Measurements from ENCODE around the gene ADCY1. TPM values are rescaled to one million over a fixed set of nuclear protein-coding genes. Genes with fewer than 3 reads are reported as not detected.

The ADCY1 gene
- total and polyA plus RNA-seq, 2 donors (not counting 1 experiment from before 2014, with no cell fraction given) = 0.23 to 2.5 TPM

- Histone ChIP-seq H3K9me3 (ENCODE audit: control insufficient read depth, insufficient read depth, low read depth, low read length) (no peaks in the 10 kb centered on the region), H3K36me3 (ENCODE audit: control insufficient read depth, insufficient read depth, low read length) (no peaks in the 10 kb centered on the region), H3K9ac (ENCODE audit: insufficient read depth, low read length) (no peak overlapping the region), H3K4me2 (ENCODE audit: extremely low read depth, insufficient read depth, low read length) (no peak overlapping the region), H3K27ac (ENCODE audit: insufficient read depth, low read length) (no peak overlapping the region), H3K79me2 (ENCODE audit: control insufficient read depth, insufficient read depth, low read length) (no peaks in the 10 kb centered on the region), H3K4me1 (ENCODE audit: control insufficient read depth, extremely low read depth, insufficient read depth, low read length) (no peaks in the 10 kb centered on the region), H3K27me3 (ENCODE audit: control insufficient read depth, insufficient read depth, low read length) (no peaks in the 10 kb centered on the region), H2AFZ (ENCODE audit: low read length) (no peak overlapping the region), H4K20me1 (ENCODE audit: control insufficient read depth, extremely low read depth, insufficient read depth, low read length) (no peaks in the 10 kb centered on the region), H3K4me3 (replicated peaks in 1 of 4; ENCODE audit: control extremely low read depth in 1 of 4, insufficient read depth in 1 of 4, low read depth in 3 of 4, low read length in 4 of 4) (no peak overlapping the region)
- DNase-seq (ENCODE audit: low read depth in 2 of 2) = no peak
- no peak for TF ChIP-seq EZH2 (IDR thresholded peaks at IDR 0.05; ENCODE audit: low read length, missing control alignments)
- TF ChIP-seq, protein P1, sequence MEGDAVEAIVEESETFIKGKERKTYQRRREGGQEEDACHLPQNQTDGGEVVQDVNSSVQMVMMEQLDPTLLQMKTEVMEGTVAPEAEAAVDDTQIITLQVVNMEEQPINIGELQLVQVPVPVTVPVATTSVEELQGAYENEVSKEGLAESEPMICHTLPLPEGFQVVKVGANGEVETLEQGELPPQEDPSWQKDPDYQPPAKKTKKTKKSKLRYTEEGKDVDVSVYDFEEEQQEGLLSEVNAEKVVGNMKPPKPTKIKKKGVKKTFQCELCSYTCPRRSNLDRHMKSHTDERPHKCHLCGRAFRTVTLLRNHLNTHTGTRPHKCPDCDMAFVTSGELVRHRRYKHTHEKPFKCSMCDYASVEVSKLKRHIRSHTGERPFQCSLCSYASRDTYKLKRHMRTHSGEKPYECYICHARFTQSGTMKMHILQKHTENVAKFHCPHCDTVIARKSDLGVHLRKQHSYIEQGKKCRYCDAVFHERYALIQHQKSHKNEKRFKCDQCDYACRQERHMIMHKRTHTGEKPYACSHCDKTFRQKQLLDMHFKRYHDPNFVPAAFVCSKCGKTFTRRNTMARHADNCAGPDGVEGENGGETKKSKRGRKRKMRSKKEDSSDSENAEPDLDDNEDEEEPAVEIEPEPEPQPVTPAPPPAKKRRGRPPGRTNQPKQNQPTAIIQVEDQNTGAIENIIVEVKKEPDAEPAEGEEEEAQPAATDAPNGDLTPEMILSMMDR (conservative IDR thresholded peaks at IDR 0.05 in 1 of 2, IDR thresholded peaks at IDR 0.05 in 1 of 2; ENCODE audit: low read depth in 1 of 2, low read length in 2 of 2) = no peak
These were observed 64.7 kb downstream of the ADCY1 start for GRCh38 chr7:45638916-45639315.

- Histone ChIP-seq H3K79me2 (ENCODE audit: control insufficient read depth, insufficient read depth, low read length) (no peaks in the 10 kb centered on the region), H3K4me1 (ENCODE audit: control insufficient read depth, extremely low read depth, insufficient read depth, low read length) (no peaks in the 10 kb centered on the region), H3K36me3 (ENCODE audit: control insufficient read depth, insufficient read depth, low read length) (no peaks in the 10 kb centered on the region), H3K27ac (ENCODE audit: insufficient read depth, low read length) (no peak overlapping the region), H3K9ac (ENCODE audit: insufficient read depth, low read length) (no peak overlapping the region), H3K4me3 (replicated peaks in 1 of 4; ENCODE audit: control extremely low read depth in 1 of 4, insufficient read depth in 1 of 4, low read depth in 3 of 4, low read length in 4 of 4) (no peak overlapping the region), H4K20me1 (ENCODE audit: control insufficient read depth, extremely low read depth, insufficient read depth, low read length) (no peaks in the 10 kb centered on the region), H3K27me3 (ENCODE audit: control insufficient read depth, insufficient read depth, low read length) (no peaks in the 10 kb centered on the region), H2AFZ (ENCODE audit: low read length) (no peak overlapping the region), H3K4me2 (ENCODE audit: extremely low read depth, insufficient read depth, low read length) (no peak overlapping the region), H3K9me3 (ENCODE audit: control insufficient read depth, insufficient read depth, low read depth, low read length) (no peaks in the 10 kb centered on the region)
- no peak for DNase-seq (ENCODE audit: low read depth in 2 of 2)
- TF ChIP-seq EZH2 (IDR thresholded peaks at IDR 0.05; ENCODE audit: low read length, missing control alignments) = no peak
- TF ChIP-seq, protein P1 (conservative IDR thresholded peaks at IDR 0.05 in 1 of 2, IDR thresholded peaks at IDR 0.05 in 1 of 2; ENCODE audit: low read depth in 1 of 2, low read length in 2 of 2) = no peak
These were observed 67.9 kb downstream of the ADCY1 start for GRCh38 chr7:45642044-45642443.

- H3K79me2 ChIP-seq (ENCODE audit: control insufficient read depth, insufficient read depth, low read length) = no peaks in the 10 kb centered on the region
- no peak overlapping the region for H2AFZ ChIP-seq (ENCODE audit: low read length)
- DNase-seq (ENCODE audit: low read depth in 2 of 2) = no peak
- H3K27me3 ChIP-seq (ENCODE audit: control insufficient read depth, insufficient read depth, low read length) = no peaks in the 10 kb centered on the region
- H4K20me1 ChIP-seq (ENCODE audit: control insufficient read depth, extremely low read depth, insufficient read depth, low read length) = no peaks in the 10 kb centered on the region
- H3K4me3 ChIP-seq (replicated peaks in 1 of 4; ENCODE audit: control extremely low read depth in 1 of 4, insufficient read depth in 1 of 4, low read depth in 3 of 4, low read length in 4 of 4) = no peak overlapping the region
- H3K36me3 ChIP-seq (ENCODE audit: control insufficient read depth, insufficient read depth, low read length) = no peaks in the 10 kb centered on the region
- no peaks in the 10 kb centered on the region for H3K9me3 ChIP-seq (ENCODE audit: control insufficient read depth, insufficient read depth, low read depth, low read length)
- TF ChIP-seq, protein P1 (conservative IDR thresholded peaks at IDR 0.05 in 1 of 2, IDR thresholded peaks at IDR 0.05 in 1 of 2; ENCODE audit: low read depth in 1 of 2, low read length in 2 of 2) = no peak
- no peak for TF ChIP-seq EZH2 (IDR thresholded peaks at IDR 0.05; ENCODE audit: low read length, missing control alignments)
- no peak overlapping the region for H3K4me2 ChIP-seq (ENCODE audit: extremely low read depth, insufficient read depth, low read length)
- no peak overlapping the region for H3K27ac ChIP-seq (ENCODE audit: insufficient read depth, low read length)
- H3K9ac ChIP-seq (ENCODE audit: insufficient read depth, low read length) = no peak overlapping the region
- no peaks in the 10 kb centered on the region for H3K4me1 ChIP-seq (ENCODE audit: control insufficient read depth, extremely low read depth, insufficient read depth, low read length)
These were observed 69.5 kb downstream of the ADCY1 start for GRCh38 chr7:45643630-45644029.
